Spleen (tissue), 11 donors: ENCODE data around the gene GPR84. TPM values are rescaled to one million over a fixed set of nuclear protein-coding genes. Genes with fewer than 3 reads are reported as not detected.

Experiments used
- DNase-seq: peaks from one replicate; pipeline ENCODE4 v3.0.0-alpha.2; 2020
- H3K27ac ChIP-seq, 8 donors: fragments of 200-600 bp; sonication (generic) in 7 of 8; 1 replicate in 4 of 8; 2 replicates in 4 of 8; pipeline versions ENCODE4 v1.5.0 to v1.8.0; 2016 to 2021; ENCODE audit warnings: inconsistent platforms in 4 of 8, mild to moderate bottlenecking in 4 of 8, moderate library complexity in 1 of 8
- H3K27me3 ChIP-seq, 7 donors: fragments of 200-600 bp; sonication (generic) in 6 of 7; replicated peaks in 1 of 7; 1 replicate in 4 of 7; 2 replicates in 3 of 7; pipeline versions ENCODE4 v1.5.0 to v1.8.0; 2016 to 2021; ENCODE audit warnings: inconsistent platforms in 3 of 7, mild to moderate bottlenecking in 1 of 7
- H3K36me3 ChIP-seq, 6 donors: fragments of 200-600 bp; sonication (generic) in 5 of 6; 1 replicate in 4 of 6; 2 replicates in 2 of 6; pipeline versions ENCODE4 v1.5.0 to v1.8.0; 2016 to 2021; ENCODE audit warnings: inconsistent platforms in 2 of 6
- H3K4me1 ChIP-seq, 6 donors: fragments of 200-600 bp; sonication (generic) in 5 of 6; 1 replicate in 3 of 6; 2 replicates in 3 of 6; pipeline versions ENCODE4 v1.5.0 to v1.8.0; 2016 to 2021; ENCODE audit warnings: inconsistent platforms in 3 of 6
- H3K4me3 ChIP-seq, 8 donors: fragments of 200-600 bp; sonication (generic) in 7 of 8; 1 replicate in 4 of 8; 2 replicates in 4 of 8; pipeline versions ENCODE4 v1.5.0 to v1.8.0; 2016 to 2021; ENCODE audit warnings: inconsistent platforms in 4 of 8, mild to moderate bottlenecking in 4 of 8, moderate library complexity in 2 of 8
- H3K9me3 ChIP-seq, 8 donors: fragments of 200-600 bp; sonication (generic) in 7 of 8; 1 replicate in 4 of 8; 2 replicates in 4 of 8; pipeline versions ENCODE4 v1.5.0 to v1.8.0; 2016 to 2021; ENCODE audit warnings: inconsistent platforms in 4 of 8
- CTCF ChIP-seq, 11 experiments: fragments of 200-600 bp in 7 of 11; fragments of 450-650 bp in 4 of 11; sonication (generic) in 4 of 11; IDR thresholded peaks in 8 of 11; conservative IDR thresholded peaks in 3 of 11; 1 replicate in 7 of 11; 2 replicates in 4 of 11; pipeline versions ENCODE4 v1.4.0 to v1.8.0; 2016 to 2021; ENCODE audit warnings: antibody characterized with exemption in 11 of 11, inconsistent platforms in 4 of 11, mild to moderate bottlenecking in 1 of 11
- POLR2A ChIP-seq, 3 donors: fragments of 450-650 bp; IDR thresholded peaks; one replicate each; pipeline ENCODE4 v1.5.1; 2017; ENCODE audit warnings: antibody characterized with exemption in 3 of 3, mild to moderate bottlenecking in 1 of 3
- POLR2AphosphoS5 ChIP-seq, 3 donors: sonication (generic); formaldehyde crosslinking; IDR thresholded peaks; one replicate each; pipeline ENCODE4 v1.5.1; 2017; ENCODE audit warnings: antibody characterized with exemption in 3 of 3
- WGBS, 5 donors: extraction: QIAGEN DNeasy Blood & Tissue Kit in 3 of 5; methylation state at CpG; one replicate each; pipeline versions ENCODE4 v1.1.5 to v1.1.7; 2013 to 2018; 5-methylcytosine and 5-hydroxymethylcytosine counted together
- intact Hi-C: fragments of 100-400 bp; cut with DNase I; formaldehyde crosslinking; loops from one replicate; pipeline ENCODE4 v1.15.0; 2023; ENCODE audit warnings: low total_unique reads
- polyA plus RNA-seq, 3 donors: library from polyadenylated mRNA; stranded (reverse); fragments of 200-250 nt; gene quantifications; one replicate each; pipeline ENCODE4 v1.2.1, GENCODE V29; 2013
- total RNA-seq, 7 donors: library from RNA; depleted of rRNA in 3 of 7; stranded (reverse); fragments of >200 nt in 3 of 7; fragmentation: NEBNext Ultra II Directional in 4 of 7; extraction: Animal tissue kit (Norgen Biotek cat#: 25700) in 4 of 7; gene quantifications; one replicate each; pipeline versions ENCODE4 v1.1.0 to v1.2.1, GENCODE V29; 2016 to 2021
- donor health status: healthy with polysubstance abuse.
- donor health status: DM: no; HTN: no; CAD: no; lungs with moderate emphysema.
- donor health status: DM: no; HTN: no; CAD: no.
- donor health status: Bipolar disorder and iron deficiency.
- donor health status: healthy.
- donor health status: DM: no; HTN: no; CAD: no.
- donor health status: DM: yes; HTN: yes; CAD: no.

Gene GPR84
- total and polyA plus RNA-seq, 10 donors: 0.35 to 12.5 (median 2.3) TPM

- intact Hi-C loops: no loop called here
Measured at GRCh38 chr12:54349679-54350078, 14.6 kb downstream of the GPR84 start.

GRCh38 chr12:54349036-54349435 lies 15.2 kb downstream of the GPR84 start:
- Histone ChIP-seq H3K27me3 (no peaks in the 10 kb centered on the region), H3K9me3 (no peaks in the 10 kb centered on the region), H3K4me1 (peaks cover 0 to 29% (median 10%) of the 10 kb centered on the region in 6 donors), H3K36me3 (peaks cover 4 to 95% (median 74%) of the 10 kb centered on the region in 6 donors), H3K4me3 (no peak overlapping the region), H3K27ac (no peak overlapping the region)
- DNase-seq: no peak
- no peak for TF ChIP-seq CTCF (IDR thresholded peaks at IDR 0.05 in 8 of 11, conservative IDR thresholded peaks at IDR 0.05 in 3 of 11)
- TF ChIP-seq POLR2AphosphoS5 (IDR thresholded peaks at IDR 0.05): no peak
- no peak for TF ChIP-seq POLR2A (IDR thresholded peaks at IDR 0.05)
- intact Hi-C loops: no loop called here
- 90 to 97% (median 93%) methylated on average over 4 of the region's 4 CpGs for WGBS, 5 donors

More at GRCh38 chr12:54349679-54350078, 14.6 kb downstream of the GPR84 start:
- Histone ChIP-seq H3K27me3 (no peaks in the 10 kb centered on the region), H3K4me1 (peaks cover 0 to 28% (median 10%) of the 10 kb centered on the region in 6 donors), H3K4me3 (no peak overlapping the region), H3K36me3 (peaks cover 4 to 89% (median 68%) of the 10 kb centered on the region in 6 donors), H3K9me3 (no peaks in the 10 kb centered on the region), H3K27ac (no peak overlapping the region)
- TF ChIP-seq CTCF (IDR thresholded peaks at IDR 0.05 in 8 of 11, conservative IDR thresholded peaks at IDR 0.05 in 3 of 11) (no peak), POLR2AphosphoS5 (IDR thresholded peaks at IDR 0.05) (no peak), POLR2A (IDR thresholded peaks at IDR 0.05) (no peak)
- DNase-seq: no peak

GRCh38 chr12:54341378-54342300 lies 22.6 kb downstream of the GPR84 start:
- peaks cover 0 to 71% (median 63%) of the 10 kb centered on the region in 6 donors for H3K36me3 ChIP-seq
- no peaks in the 10 kb centered on the region for H3K9me3 ChIP-seq
- intact Hi-C loops: no loop called here
- 89 to 94% (median 93%) methylated on average over 9 of the region's 9 CpGs for WGBS, 5 donors
- TF ChIP-seq POLR2A (IDR thresholded peaks at IDR 0.05): no peak
- no peak for TF ChIP-seq CTCF (IDR thresholded peaks at IDR 0.05 in 8 of 11, conservative IDR thresholded peaks at IDR 0.05 in 3 of 11)
- no peak for TF ChIP-seq POLR2AphosphoS5 (IDR thresholded peaks at IDR 0.05)
- no peaks in the 10 kb centered on the region for H3K27me3 ChIP-seq
- no peak for DNase-seq
- no peak overlapping the region for H3K27ac ChIP-seq
- H3K4me1 ChIP-seq: peaks cover 9 to 40% (median 16%) of the 10 kb centered on the region in 6 donors
- no peak overlapping the region for H3K4me3 ChIP-seq

- no peak overlapping the region for H3K27ac ChIP-seq
- DNase-seq: no peak
- intact Hi-C loops: no loop called here
- no peaks in the 10 kb centered on the region for H3K9me3 ChIP-seq
- H3K4me1 ChIP-seq: peaks cover 9 to 48% (median 19%) of the 10 kb centered on the region in 6 donors
- no peaks in the 10 kb centered on the region for H3K27me3 ChIP-seq
- no peak for TF ChIP-seq CTCF (IDR thresholded peaks at IDR 0.05 in 8 of 11, conservative IDR thresholded peaks at IDR 0.05 in 3 of 11)
- no peak for TF ChIP-seq POLR2AphosphoS5 (IDR thresholded peaks at IDR 0.05)
- no peak for TF ChIP-seq POLR2A (IDR thresholded peaks at IDR 0.05)
- peaks cover 0 to 63% (median 55%) of the 10 kb centered on the region in 6 donors for H3K36me3 ChIP-seq
- 92 to 96% (median 95%) methylated on average over 7 of the region's 7 CpGs for WGBS, 5 donors
- no peak overlapping the region for H3K4me3 ChIP-seq
Measured at GRCh38 chr12:54340846-54341245, 23.4 kb downstream of the GPR84 start.
